Left lung (tissue), 10 donors: ENCODE measurements around the gene FOXP2. TPM values are rescaled to one million over a fixed set of nuclear protein-coding genes. Genes with fewer than 3 reads are reported as not detected.

Experiments
- ATAC-seq: fragments of 200-7000 bp; cut with Tn5 transposase; one replicate; pipeline ENCODE4 v1.9.1; 2020; ENCODE audit warnings: moderate library complexity
- DNase-seq, 4 donors: peaks; one replicate each; pipeline ENCODE4 v3.0.0-alpha.2; 2013 to 2020
- H3K27ac ChIP-seq, 2 donors: fragments of 200-600 bp; sonication (generic) in 1 of 2; one replicate each; pipeline versions ENCODE4 v1.5.0 to v1.8.0; 2020 to 2021
- H3K27me3 ChIP-seq, 2 donors: fragments of 200-600 bp; sonication (generic) in 1 of 2; one replicate each; pipeline versions ENCODE4 v1.5.0 to v1.8.0; 2020 to 2021
- H3K36me3 ChIP-seq, 2 donors: fragments of 200-600 bp; sonication (generic) in 1 of 2; one replicate each; pipeline versions ENCODE4 v1.5.0 to v1.8.0; 2020 to 2021
- H3K4me1 ChIP-seq, 2 donors: fragments of 200-600 bp; one replicate each; pipeline ENCODE4 v1.8.0; 2021
- H3K4me3 ChIP-seq, 2 donors: fragments of 200-600 bp; sonication (generic) in 1 of 2; one replicate each; pipeline versions ENCODE4 v1.5.0 to v1.8.0; 2020 to 2021; ENCODE audit warnings: mild to moderate bottlenecking in 1 of 2
- H3K9me3 ChIP-seq, 2 donors: fragments of 200-600 bp; sonication (generic) in 1 of 2; one replicate each; pipeline versions ENCODE4 v1.5.0 to v1.8.0; 2020 to 2021
- CTCF ChIP-seq, 2 donors: fragments of 200-600 bp; sonication (generic) in 1 of 2; IDR thresholded peaks; one replicate each; pipeline versions ENCODE4 v1.5.0 to v1.8.0; 2021; ENCODE audit warnings: antibody characterized with exemption in 2 of 2
- intact Hi-C, 2 donors: fragments of 100-400 bp; cut with DNase I; formaldehyde crosslinking; loops; one replicate each; pipeline versions ENCODE4 v1.11.2 to v1.14.2; 2022
- polyA plus RNA-seq, 6 donors: library from polyadenylated mRNA; unstranded; fragments of 120-200 nt; gene quantifications; one replicate each; pipeline ENCODE4 v1.2.1, GENCODE V29; 2013; ENCODE audit not compliant: insufficient read length in 6 of 6
- total RNA-seq, 2 donors: library from RNA; stranded (reverse); fragmentation: NEBNext Ultra II Directional; extraction: Animal tissue kit (Norgen Biotek cat#: 25700); gene quantifications; one replicate each; pipeline ENCODE4 v1.2.1, GENCODE V29; 2021
- donor health status: DM: no; HTN: yes; CAD: no.
- donor health status: DM: no; HTN: no; CAD: no.

FOXP2 gene
- total and polyA plus RNA-seq, 8 donors: 5.9 to 86.8 (median 50.3) TPM

GRCh38 chr7:114405427-114405826 is 9.2 kb upstream of the FOXP2 start:
- DNase-seq (no peak), ATAC-seq (peak; percentile 89)
- no peaks in the 10 kb centered on the region for H3K27me3 ChIP-seq
- intact Hi-C loops: no loop called here
- peak in 1 of 2 donors; percentile 21 for TF ChIP-seq CTCF (IDR thresholded peaks at IDR 0.05)
- no peak overlapping the region for H3K27ac ChIP-seq
- H3K4me3 ChIP-seq: no peak overlapping the region
- no peaks in the 10 kb centered on the region for H3K9me3 ChIP-seq
- H3K4me1 ChIP-seq: no peaks in the 10 kb centered on the region
- no peaks in the 10 kb centered on the region for H3K36me3 ChIP-seq

- no peaks in the 10 kb centered on the region for H3K27me3 ChIP-seq
- DNase-seq (no peak), ATAC-seq (no peak)
- no peak for TF ChIP-seq CTCF (IDR thresholded peaks at IDR 0.05)
- no peaks in the 10 kb centered on the region for H3K4me1 ChIP-seq
- intact Hi-C loops: no loop called here
- H3K27ac ChIP-seq: no peak overlapping the region
- H3K36me3 ChIP-seq: no peaks in the 10 kb centered on the region
- H3K4me3 ChIP-seq: no peak overlapping the region
- H3K9me3 ChIP-seq: no peaks in the 10 kb centered on the region
Observed at GRCh38 chr7:114409750-114410149, 4.9 kb upstream of the FOXP2 start.

- Histone ChIP-seq H3K27ac (no peak overlapping the region), H3K4me1 (no peaks in the 10 kb centered on the region), H3K9me3 (no peaks in the 10 kb centered on the region), H3K4me3 (no peak overlapping the region), H3K27me3 (peaks cover 0 to 5% of the 10 kb centered on the region in 2 donors), H3K36me3 (no peaks in the 10 kb centered on the region)
- ATAC-seq (no peak), DNase-seq (no peak)
- intact Hi-C loops: no loop called here
- TF ChIP-seq CTCF (IDR thresholded peaks at IDR 0.05): no peak
Observed at GRCh38 chr7:114412548-114412947, 2.1 kb upstream of the FOXP2 start.

GRCh38 chr7:114413761-114414155 is 857 bp upstream of the FOXP2 start:
- no peaks in the 10 kb centered on the region for H3K36me3 ChIP-seq
- H3K27ac ChIP-seq: peak overlapping the region in 1 of 2 donors; percentile 35
- peak in 2 of 4 donors; percentile 32 to 45 for DNase-seq
- intact Hi-C loops: no loop called here
- no peak overlapping the region for H3K4me3 ChIP-seq
- no peaks in the 10 kb centered on the region for H3K4me1 ChIP-seq
- no peak for TF ChIP-seq CTCF (IDR thresholded peaks at IDR 0.05)
- H3K9me3 ChIP-seq: no peaks in the 10 kb centered on the region
- no peak for ATAC-seq
- peaks cover 0 to 5% of the 10 kb centered on the region in 2 donors for H3K27me3 ChIP-seq

GRCh38 chr7:114415064-114415989 is 712 bp downstream of the FOXP2 start:
- Histone ChIP-seq H3K9me3 (no peaks in the 10 kb centered on the region), H3K27ac (peak overlapping the region in 1 of 2 donors; percentile 35), H3K36me3 (no peaks in the 10 kb centered on the region), H3K4me3 (peak overlapping the region in 1 of 2 donors; percentile 4), H3K4me1 (no peaks in the 10 kb centered on the region), H3K27me3 (peaks cover 0 to 5% of the 10 kb centered on the region in 2 donors)
- no peak for TF ChIP-seq CTCF (IDR thresholded peaks at IDR 0.05)
- DNase-seq (no peak), ATAC-seq (peak; percentile 64)
- intact Hi-C loops: no loop called here
